DMS114 treated with DMSO at 0.1 percent for 48 hours (cell line): ENCODE measurements around the gene PRKG1.
"Not testable (repeated sequence)": the region's sequence is repeated elsewhere in the genome, so short reads cannot be mapped to it uniquely, and the experiment has no call there.

ENCODE experiments used
- DNase-seq: peaks from one replicate; lab custom pipeline; 2025; ENCODE audit not compliant: unreplicated experiment; lab: John Stamatoyannopoulos, UW

PRKG1 gene

DNA sequence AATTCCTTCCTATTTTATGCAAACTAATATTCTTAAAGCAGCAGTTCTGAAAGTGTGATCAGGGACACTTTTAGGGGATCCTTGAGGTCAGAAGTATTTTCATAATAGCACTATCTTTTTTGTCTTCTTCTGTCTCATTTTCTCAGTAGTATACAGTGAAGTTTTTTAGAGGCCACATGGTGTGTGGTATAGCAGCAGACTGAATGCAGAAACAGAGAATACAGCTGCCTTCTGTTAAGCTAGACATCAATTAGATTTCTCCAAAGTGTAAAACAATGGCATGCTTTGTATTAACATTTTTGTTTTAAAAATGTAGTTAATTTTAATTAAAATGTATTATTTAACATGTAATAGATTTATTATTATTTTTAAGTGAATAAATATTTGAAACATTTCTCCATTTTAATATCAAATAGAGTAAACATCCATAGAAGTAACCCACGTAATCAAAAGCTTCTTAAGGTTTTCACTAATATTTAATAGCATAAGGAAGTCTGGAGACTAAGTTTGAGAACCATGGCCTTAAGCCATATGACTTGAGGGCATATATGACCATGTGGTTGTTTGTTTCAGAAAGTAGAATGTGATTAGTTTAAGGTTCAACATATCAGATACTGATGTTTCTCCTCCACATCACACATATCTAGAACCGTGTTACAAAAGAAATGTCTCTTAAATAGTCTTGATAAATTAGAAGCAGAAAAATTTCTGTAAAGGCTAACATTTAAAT lies 94.0 kb downstream of the PRKG1 start:
- DNase-seq, result no peak

DNA sequence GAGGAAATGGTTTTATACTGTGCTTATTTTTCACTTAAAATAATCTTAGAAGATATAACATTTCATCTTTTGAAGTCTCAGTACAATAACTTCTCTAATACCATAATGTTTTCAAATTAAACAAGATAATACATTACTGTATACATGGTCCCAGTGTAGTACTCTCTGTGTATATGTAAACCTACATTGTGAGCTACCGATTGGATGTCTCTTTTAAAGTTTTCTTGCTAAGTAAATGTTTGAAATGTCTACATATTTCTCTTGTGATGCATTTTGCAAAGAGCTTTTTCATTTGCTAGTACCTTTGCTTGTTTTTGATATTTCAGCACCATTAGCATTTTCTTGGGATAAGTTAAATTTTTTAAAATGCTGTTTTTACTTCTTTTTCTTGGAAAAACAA lies 94.8 kb downstream of the PRKG1 start:
- DNase-seq, result no peak

DNA sequence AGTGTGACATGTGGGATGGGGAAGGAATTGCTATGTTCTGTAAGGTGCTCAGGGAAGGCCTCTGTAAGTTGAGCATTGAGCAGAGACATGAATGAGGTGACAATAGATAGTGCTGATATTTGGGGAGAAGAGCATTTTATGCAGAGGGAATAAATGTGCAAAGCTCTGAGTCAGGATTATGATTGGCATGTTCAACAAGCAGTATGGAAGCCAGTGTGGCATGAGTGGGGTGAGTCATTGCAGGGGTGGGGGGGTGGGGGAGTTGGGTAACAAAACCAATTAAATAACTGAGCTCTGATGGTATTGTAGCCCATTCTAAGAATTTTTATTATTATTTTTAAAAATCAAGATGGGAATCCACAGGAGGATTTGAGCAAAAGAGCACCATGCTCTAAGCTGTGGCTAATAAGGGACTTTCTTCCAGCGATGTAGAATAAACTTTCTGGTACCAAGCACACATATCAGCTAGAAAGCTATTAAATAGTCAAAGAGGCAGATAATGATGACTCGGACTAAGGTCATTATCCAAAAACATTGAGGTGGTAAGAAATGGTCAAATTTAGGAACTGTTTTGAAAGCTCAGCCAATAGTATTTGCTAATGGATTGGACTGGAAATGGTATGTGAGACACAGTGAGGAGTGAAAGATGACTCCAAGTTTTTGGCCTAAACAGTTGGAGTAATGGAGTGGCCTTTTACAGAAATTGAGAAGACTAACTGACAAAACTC lies 96.4 kb downstream of the PRKG1 start:
- no peak for DNase-seq

DNA sequence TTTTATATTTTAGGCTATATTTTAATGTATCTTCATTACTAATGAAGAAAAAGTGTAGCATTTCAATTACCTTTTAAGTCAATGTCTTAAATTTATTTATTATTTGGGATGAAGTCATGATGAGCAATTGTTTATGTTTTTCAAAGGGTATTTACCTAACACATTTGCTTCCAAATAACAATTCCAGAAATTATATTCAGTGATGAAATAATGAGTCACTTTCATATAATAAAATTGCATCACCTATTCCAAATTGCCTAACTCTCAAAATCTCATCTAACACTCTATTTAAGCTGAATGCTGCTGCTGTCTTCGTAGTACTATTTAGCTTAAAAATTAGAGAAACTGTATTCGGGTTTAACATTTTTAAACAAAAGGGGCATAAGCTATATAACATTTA lies 97.7 kb downstream of the PRKG1 start:
- no peak for DNase-seq

DNA sequence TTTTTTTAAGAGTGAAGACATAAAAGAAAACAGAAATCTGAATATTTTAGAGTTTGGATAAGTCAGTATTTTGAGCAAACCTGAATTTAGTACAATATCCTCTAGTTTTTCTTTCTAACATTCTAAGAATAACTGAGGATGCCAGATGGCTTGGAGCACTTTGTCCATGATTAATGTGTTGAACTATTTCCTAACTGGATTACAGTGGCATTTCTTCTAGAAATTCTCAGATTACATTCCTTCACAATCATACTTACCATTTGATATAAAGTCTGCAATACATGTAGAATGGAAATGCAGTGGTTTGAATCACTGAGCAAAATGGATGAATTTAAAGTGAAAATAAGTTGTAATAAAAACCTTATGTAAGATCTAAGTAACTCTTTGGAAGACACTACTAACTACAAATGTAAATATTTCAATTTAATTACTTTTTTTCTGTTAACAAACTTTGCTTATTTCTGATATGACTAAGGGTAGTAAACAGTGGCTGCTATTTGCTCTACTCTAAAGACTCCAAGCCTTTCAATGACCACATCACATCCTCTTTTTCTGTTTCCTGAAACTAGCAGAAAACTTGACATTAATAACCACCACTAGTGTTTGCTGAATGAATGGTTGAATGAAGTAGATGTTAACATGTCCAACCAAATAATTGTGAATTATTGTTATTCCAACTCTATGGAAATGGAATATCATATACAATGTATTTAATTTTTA lies 102.8 kb downstream of the PRKG1 start:
- no peak for DNase-seq

DNA sequence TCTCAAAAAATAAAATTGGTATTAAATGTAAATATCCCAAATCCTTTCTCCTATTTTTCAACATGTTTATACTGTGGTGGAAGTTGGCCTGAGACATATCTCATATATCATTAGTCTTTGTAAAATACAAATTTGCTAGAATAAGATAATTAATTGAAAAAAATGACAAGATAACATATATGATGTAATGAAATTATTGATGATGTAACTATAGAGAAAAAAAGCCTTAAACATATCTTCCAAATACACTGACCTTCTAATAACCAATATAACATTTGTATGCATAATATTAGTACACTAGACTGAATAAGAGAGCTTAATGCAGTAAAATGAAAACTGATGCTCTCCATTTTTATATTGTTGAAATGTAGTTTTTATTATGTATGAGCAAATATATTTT lies 104.3 kb downstream of the PRKG1 start:
- no peak for DNase-seq

DNA sequence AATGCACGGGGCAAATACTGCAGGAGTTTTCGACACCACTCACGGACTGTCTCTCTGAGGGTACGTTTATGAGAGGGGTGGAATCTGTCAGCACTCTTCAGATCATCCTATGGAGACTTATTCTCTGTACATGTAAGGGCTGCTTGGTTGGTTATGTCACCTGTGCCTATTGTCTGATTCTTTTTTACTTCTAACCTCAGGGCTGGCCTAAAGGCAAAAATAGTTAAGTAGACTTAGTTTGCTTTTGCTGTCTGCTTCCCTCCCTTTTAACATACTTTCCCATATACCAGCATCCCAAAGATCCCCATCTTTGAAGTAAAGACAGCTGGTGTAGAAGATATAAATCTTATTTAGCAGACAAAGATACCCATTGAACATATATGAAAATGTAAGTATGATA lies 105.9 kb downstream of the PRKG1 start:
- no peak for DNase-seq

DNA sequence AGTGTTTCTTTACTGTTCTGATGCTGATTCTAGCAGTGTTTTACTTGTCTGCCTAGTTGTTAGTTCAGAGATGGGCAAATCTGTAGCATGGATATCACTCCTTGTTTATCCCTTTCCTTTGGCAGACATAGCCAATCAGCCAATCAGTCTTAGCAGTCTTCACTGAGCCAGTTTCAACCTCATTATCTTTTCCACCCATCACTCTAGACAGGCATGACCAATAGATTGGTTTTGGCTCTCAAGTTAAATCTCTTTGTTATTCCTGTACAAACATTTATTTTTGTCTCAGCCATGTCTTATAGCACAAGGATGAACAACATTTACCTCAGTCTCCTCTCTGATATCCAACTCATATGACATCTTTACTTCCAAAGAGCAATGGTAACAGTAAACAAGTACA lies 109.5 kb downstream of the PRKG1 start:
- DNase-seq, result no peak

DNA sequence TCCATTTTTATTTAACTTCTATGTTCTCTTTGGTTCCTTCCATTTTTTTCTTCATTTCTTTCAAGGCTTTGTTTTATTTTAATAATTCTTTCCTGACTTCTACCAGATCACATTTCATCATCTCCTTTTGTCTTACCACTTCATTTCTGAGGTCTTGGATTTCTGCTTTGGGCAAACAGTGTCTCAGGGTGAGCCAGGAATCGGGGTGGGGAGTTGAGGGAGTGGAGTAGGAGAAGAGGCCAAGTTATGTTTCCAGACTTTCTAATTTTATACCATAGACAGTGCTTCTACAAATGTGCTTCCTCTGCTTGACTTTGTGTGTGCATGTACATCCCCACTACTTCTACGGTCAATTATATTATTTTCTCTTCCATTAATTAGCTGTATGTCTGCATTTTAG lies 112.1 kb downstream of the PRKG1 start:
- DNase-seq, result no peak

DNA sequence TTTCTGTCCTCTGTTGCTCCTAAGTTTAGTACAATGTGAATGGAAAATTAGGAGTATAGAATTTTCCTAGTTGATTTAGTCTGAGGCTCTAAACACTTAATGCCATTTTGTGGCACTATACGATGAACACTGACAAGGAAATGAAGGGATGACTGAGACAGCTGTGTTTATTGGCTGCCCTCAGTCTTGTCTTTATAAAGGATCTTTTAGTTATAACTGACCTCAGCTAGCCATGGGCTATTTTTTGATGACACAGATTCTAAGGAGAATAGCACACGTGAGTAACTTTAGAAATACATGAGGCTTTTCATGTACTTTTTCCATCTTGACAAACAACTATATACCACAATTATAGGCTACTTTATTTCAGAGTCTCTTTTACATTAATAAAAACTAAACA lies 113.7 kb downstream of the PRKG1 start:
- no peak for DNase-seq

DNA sequence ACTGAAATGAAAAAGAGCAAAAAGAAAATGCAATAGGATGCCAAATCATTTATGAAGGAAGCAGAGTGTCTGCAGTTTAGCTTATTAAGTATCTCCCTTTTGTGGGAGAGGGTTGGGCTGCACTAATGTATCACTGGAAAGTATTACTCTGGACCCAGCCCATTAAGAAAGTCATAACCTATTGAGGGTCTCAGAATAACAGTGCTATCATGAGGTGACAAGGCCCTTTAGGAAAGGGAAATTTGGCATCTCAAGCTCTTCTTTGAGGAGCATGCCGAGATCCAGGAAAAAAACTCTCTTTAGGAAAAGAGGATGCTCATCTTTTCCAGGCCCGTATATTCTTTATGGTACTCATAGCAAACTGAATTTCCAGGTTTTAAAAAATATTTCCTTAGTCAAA lies 114.6 kb downstream of the PRKG1 start:
- no peak for DNase-seq

DNA sequence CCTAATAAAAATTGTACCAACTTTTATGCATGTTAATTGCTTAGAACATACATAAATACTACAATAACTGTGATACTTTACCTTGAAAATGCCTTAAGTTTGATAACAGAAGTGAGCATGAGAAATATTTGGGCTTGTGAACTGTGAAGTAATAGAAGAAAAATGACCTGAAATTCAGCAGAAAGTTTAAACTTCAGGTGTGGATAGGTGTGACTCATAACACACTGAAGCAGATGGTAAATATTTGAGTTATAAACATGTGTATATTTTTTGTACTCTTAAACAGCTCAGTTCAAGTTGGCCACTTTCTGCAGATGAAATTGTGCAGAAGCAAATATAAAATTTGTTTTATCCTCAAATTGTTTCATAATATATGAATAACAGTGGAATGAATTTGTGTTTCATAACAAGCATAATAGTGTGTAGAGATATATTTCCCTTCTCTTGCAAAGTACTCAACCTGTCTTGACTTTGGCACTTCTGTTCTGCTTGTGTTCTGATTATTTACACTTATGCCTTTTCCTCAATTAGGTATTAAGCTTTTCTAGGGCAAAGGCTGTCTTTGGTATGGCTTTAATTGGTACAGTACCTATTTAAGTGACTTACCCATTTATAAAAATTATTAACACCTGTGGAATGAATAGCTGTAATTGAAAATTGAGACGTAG lies 122.4 kb downstream of the PRKG1 start:
- DNase-seq, result no peak

DNA sequence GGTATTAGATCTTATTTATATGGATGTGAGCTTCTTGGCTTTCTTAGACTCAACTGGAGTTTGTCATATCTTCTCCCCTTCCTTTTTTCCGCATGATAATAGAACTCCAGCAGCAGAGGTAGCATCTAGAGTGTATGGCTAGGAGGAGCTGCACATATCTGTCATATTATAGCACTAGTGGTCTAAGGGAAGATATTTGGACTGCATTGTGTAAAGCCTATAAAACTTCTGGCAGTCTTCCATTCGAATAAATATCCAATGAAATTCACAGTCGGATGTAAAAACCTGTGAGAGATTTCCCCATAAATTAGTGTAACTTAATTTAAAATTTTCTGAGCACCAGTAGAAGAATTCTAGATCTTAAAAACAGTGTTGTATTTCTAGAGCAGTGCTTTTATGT lies 123.9 kb downstream of the PRKG1 start:
- no peak for DNase-seq

DNA sequence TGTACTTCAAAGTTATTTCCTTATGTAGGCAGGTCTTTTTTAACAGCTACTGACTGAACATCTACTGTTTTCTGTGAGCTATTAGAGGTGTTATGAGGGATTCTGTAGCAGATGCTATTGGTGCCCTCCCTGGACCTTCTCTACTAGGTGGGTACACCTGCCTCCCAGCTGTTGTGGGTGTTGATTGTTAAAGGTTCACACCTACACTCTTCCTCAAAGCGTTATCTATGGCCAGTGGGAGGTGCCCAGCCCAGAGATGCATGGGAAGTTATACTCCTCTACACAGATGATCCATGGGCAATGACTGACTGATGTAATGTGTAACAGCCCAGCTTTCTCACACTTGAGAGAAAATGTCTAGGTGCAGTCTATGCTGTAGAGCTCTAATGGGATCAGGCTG lies 127.7 kb downstream of the PRKG1 start:
- no peak for DNase-seq

DNA sequence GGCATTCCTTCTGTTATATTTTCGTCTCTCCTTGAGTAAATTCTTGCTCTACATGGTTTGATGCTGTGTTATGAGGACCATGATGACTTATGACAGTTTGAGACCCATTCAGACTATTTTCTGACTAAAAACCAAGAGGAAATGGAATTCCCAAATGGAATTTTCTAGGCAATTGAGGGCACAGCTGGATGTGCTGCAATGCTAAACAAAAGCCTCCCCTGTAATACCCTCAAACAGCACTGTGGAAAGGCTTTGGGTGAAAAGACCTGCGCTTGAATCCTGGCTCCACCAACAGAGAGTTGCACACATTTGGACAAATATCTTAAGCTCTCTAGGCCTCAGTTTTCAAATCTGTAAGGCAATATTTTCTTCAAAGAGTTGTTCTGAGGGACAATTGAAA lies 129.1 kb downstream of the PRKG1 start:
- no peak for DNase-seq

DNA sequence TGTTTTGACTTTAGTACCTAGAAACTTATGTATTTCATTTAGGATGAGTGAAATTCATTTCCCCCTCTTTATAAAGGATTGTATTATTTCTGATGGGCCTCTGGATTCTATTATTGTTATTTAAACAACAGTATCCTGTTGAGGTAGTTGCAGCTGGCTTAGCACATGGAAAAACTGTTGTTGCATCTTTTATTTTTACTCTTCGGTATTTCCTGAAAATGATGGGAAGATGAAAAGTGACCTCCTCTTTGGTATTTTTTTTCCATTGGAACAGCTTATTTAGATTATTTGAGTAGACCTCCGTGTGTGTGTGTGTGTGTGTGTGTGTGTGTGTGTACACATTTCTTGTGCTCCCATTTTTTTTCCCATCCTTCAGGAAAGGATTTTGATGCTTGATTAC lies 129.8 kb downstream of the PRKG1 start:
- DNase-seq, result no peak

DNA sequence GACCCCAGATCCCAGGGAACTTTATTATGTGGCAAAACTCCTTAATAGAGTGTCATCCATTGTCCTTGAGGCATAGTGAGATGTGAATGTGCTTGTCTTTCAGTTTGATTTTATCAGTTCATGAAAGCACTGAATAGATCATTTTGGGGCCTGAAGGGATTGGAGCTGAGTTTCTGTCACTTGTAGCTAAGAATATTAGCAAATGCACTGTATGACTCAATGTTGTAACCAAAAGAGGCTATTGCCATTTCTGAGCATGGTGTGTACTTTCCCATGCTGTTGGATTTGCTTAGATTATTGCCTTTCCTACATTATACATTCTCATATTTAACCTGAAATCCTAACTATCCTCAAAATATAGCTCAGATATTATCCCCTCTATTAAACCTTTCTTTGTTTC lies 130.4 kb downstream of the PRKG1 start:
- DNase-seq, result no peak

DNA sequence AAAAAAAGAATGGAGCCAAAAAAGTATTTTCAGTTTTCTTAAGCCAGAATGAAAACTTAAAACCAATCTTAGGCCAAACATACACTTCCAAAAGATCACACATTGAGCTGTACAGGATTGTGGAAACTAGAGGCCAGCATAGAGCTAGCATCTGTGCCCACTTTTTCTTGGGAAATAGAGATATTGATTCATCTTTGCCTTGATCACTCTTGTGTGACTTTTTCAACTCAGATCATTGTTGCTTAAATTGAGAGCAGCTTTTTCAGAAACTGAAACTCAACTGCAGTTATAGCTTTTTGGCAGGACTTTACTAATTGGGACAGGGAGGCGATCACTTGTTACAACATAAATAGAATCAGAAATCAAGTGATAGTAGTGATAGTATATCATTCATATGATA lies 132.2 kb downstream of the PRKG1 start:
- no peak for DNase-seq

DNA sequence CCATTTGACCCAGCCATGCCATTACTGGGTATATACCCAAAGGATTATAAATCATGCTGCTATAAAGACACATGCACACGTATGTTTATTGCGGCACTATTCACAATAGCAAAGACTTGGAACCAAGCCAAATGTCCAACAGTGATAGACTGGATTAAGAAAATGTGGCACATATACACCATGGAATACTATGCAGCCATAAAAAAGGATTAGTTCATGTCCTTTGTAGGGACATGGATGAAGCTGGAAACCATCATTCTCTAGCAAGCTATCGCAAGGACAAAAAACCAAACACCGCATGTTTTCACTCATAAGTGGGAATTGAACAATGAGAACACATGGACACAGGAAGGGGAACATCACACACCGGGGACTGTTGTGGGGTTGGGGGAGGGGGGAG lies 138.7 kb downstream of the PRKG1 start:
- not testable (repeated sequence) for DNase-seq

DNA sequence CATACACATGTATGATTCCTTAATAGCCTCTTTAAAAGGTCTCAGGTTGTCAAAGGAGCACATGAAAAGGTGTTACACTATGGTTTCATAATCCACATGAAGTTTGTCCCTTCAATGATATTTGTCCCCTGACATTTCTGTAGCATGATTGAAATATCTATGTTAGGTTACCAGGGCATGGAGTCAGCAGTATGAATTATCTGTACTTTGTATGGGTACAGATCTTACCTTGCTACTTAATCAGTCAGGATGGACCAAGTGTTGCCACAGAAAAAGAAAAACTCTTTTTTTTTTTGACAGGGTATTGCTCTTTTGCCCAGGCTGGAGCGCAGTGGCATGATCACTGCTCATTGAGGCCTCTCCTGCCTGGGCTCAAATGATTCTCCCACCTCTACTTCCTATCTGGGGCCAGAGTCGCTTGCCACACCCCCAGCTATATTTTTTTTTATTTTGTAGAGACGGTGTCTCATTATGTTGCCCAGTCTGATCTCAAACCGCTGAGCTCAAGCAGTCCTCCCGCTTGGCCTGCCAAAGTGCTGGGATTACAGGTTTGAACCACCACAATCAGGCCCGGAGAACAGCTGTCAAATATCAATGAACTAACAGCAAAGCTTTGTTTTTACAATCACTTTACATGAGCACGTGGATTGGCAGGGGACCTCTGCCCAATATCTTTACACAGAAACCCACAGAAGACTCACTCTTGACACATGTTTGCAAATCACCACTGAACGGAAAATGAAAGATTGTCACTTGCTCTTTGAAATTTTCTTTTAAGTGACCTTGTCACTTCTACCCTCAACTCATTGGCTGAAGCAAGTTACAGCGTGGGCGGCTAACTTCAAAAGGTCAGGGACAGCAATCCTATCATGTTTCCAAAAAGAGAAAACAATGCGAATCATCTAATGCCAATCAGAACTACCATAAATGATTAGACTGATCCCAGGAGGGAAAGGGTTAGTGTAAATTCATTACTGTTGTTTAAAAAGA lies 140.2 kb downstream of the PRKG1 start:
- DNase-seq, result no peak
